Neuronal stem cell (in vitro differentiated cells): ENCODE data around the gene PDXDC1.
A peak's percentile ranks its signal among the peaks of the same experiment; 100 is the strongest.
"Not testable (repeated sequence)": the region's sequence is repeated elsewhere in the genome, so short reads cannot be mapped to it uniquely, and the experiment has no call there.

Experiments
- DNase-seq: peaks from one replicate; pipeline ENCODE4 v3.0.0-alpha.2; 2013; ENCODE audit warnings: low spot score
- H2AFZ ChIP-seq: one replicate; pipeline ENCODE4 v1.6.1; 2013; ENCODE audit warnings: mild to moderate bottlenecking, low read length, inconsistent platforms
- H2AK5ac ChIP-seq: 2 replicates; pipeline ENCODE4 v1.6.1; 2013; ENCODE audit warnings: low read depth, mild to moderate bottlenecking, inconsistent platforms, low read length, moderate library complexity, mixed read lengths
- H2BK120ac ChIP-seq: 2 replicates; pipeline ENCODE4 v1.6.1; 2013; ENCODE audit warnings: low read depth, mild to moderate bottlenecking, inconsistent platforms, low read length, moderate library complexity, mixed read lengths
- H2BK12ac ChIP-seq: one replicate; pipeline ENCODE4 v1.6.1; 2013; ENCODE audit warnings: low read length, inconsistent platforms
- H2BK15ac ChIP-seq: 2 replicates; pipeline ENCODE4 v1.6.1; 2013; ENCODE audit warnings: mild to moderate bottlenecking, low read length, inconsistent platforms, mixed read lengths
- H2BK5ac ChIP-seq: one replicate; pipeline ENCODE4 v1.6.1; 2013; ENCODE audit warnings: inconsistent platforms, mild to moderate bottlenecking, low read length, moderate library complexity
- H3K14ac ChIP-seq: one replicate; pipeline ENCODE4 v1.6.1; 2013; ENCODE audit warnings: low read length, inconsistent platforms
- H3K18ac ChIP-seq: 2 replicates; pipeline ENCODE4 v1.6.1; 2013; ENCODE audit warnings: low read length, inconsistent platforms
- H3K23ac ChIP-seq: 2 replicates; pipeline ENCODE4 v1.6.1; 2013; ENCODE audit warnings: low read depth, mild to moderate bottlenecking, mixed read lengths, low read length, inconsistent platforms; ENCODE audit not compliant: poor library complexity
- H3K27ac ChIP-seq: replicated peaks from 3 replicates; pipeline ENCODE4 v1.5.1; 2013; ENCODE audit warnings: low read length, inconsistent platforms
- H3K27me3 ChIP-seq, 3 experiments: 2 replicates each; pipeline ENCODE4 v1.6.1; 2013; ENCODE audit warnings: low read length in 3 of 3, mild to moderate bottlenecking in 2 of 3, inconsistent platforms in 1 of 3, low read depth in 1 of 3, mixed read lengths in 1 of 3, moderate library complexity in 1 of 3; ENCODE audit not compliant: control insufficient read depth in 3 of 3, insufficient read depth in 3 of 3
- H3K36me3 ChIP-seq, 2 donors: replicated peaks in 1 of 2; 2 replicates each; pipeline ENCODE4 v1.6.1; 2013; ENCODE audit warnings: low read length in 2 of 2; ENCODE audit not compliant: control insufficient read depth in 2 of 2, insufficient read depth in 2 of 2
- H3K4ac ChIP-seq: 2 replicates; pipeline ENCODE4 v1.6.1; 2013; ENCODE audit warnings: inconsistent platforms, mild to moderate bottlenecking, low read length, moderate library complexity
- H3K4me1 ChIP-seq, 2 donors: 1 replicate in 1 of 2; 2 replicates in 1 of 2; pipeline ENCODE4 v1.6.1; 2013; ENCODE audit warnings: low read length in 2 of 2, low read depth in 1 of 2; ENCODE audit not compliant: control insufficient read depth in 2 of 2, insufficient read depth in 1 of 2
- H3K4me2 ChIP-seq: one replicate; pipeline ENCODE4 v1.6.1; 2013; ENCODE audit warnings: mild to moderate bottlenecking, low read length, inconsistent platforms; ENCODE audit not compliant: insufficient read depth, poor library complexity, severe bottlenecking
- H3K4me3 ChIP-seq, 2 donors: 2 replicates each; pipeline ENCODE4 v1.5.1; 2013; ENCODE audit warnings: low read length in 2 of 2, mild to moderate bottlenecking in 2 of 2, inconsistent platforms in 1 of 2, moderate library complexity in 1 of 2
- H3K79me1 ChIP-seq: one replicate; pipeline ENCODE4 v1.6.1; 2013; ENCODE audit warnings: low read depth, mild to moderate bottlenecking, inconsistent platforms, low read length, moderate library complexity
- H3K9ac ChIP-seq: one replicate; pipeline ENCODE4 v1.6.1; 2013; ENCODE audit warnings: mild to moderate bottlenecking, low read depth, low read length, inconsistent platforms; ENCODE audit not compliant: poor library complexity
- H3K9me3 ChIP-seq, 2 donors: replicated peaks in 1 of 2; 2 replicates each; pipeline versions ENCODE3 to v1.6.1; 2013; ENCODE audit warnings: low read length in 2 of 2, mild to moderate bottlenecking in 2 of 2, inconsistent platforms in 1 of 2, low read depth in 1 of 2, mixed read lengths in 1 of 2, moderate library complexity in 1 of 2; ENCODE audit not compliant: control insufficient read depth in 2 of 2, insufficient read depth in 1 of 2
- H4K8ac ChIP-seq: one replicate; pipeline ENCODE4 v1.6.1; 2013; ENCODE audit warnings: low read depth, mild to moderate bottlenecking, inconsistent platforms, low read length, moderate library complexity
- H4K91ac ChIP-seq: one replicate; pipeline ENCODE4 v1.6.1; 2013; ENCODE audit warnings: low read length, low read depth, mild to moderate bottlenecking, inconsistent platforms; ENCODE audit not compliant: poor library complexity
- WGBS, 2 donors: extraction: QIAGEN DNeasy Blood & Tissue Kit; methylation state at CpG; one replicate each; pipeline ENCODE4 v1.1.7; 2013; ENCODE audit warnings: missing lambda C conversion rate in 2 of 2, mixed read lengths in 1 of 2; ENCODE audit not compliant: insufficient read length in 2 of 2, insufficient replicate concordance in 1 of 2; ENCODE audit errors: extremely low coverage in 2 of 2; 5-methylcytosine and 5-hydroxymethylcytosine counted together

PDXDC1 gene

DNA sequence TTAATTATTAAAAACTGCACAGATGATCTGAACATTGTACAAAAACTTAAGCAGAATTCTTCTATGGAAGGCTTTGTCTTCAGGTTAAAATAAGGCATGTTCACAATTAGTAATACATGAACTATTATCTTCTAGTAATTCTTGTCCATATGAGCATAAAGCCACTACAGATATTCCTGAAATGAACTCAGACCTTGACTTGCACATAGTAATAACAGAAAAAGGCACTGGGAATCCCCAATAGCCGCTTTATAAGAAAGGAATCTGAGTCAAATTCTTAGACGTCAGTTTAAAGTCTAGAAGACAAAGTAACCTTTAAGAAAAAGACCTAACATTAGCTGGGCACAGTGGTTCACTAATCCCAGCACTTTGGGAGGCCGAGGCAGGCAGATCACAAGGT lies 108.0 kb downstream of the PDXDC1 start:
- H2BK5ac ChIP-seq, H3K27ac ChIP-seq, H2BK120ac ChIP-seq, H3K9me3 ChIP-seq, H3K79me1 ChIP-seq, H3K23ac ChIP-seq, H3K4ac ChIP-seq, H3K9ac ChIP-seq, H3K4me3 ChIP-seq, H3K18ac ChIP-seq, H3K14ac ChIP-seq, H3K4me1 ChIP-seq, H2BK15ac ChIP-seq, H2BK12ac ChIP-seq, H2AK5ac ChIP-seq, DNase-seq, H2AFZ ChIP-seq, H3K4me2 ChIP-seq, H4K91ac ChIP-seq, H4K8ac ChIP-seq, H3K27me3 ChIP-seq: not testable (repeated sequence)
- H3K36me3 ChIP-seq: peaks cover 0 to 74% of the 10 kb centered on the region in 2 donors
- WGBS, 2 donors: no CpG with 5 or more reads among the region's 3 CpGs

DNA sequence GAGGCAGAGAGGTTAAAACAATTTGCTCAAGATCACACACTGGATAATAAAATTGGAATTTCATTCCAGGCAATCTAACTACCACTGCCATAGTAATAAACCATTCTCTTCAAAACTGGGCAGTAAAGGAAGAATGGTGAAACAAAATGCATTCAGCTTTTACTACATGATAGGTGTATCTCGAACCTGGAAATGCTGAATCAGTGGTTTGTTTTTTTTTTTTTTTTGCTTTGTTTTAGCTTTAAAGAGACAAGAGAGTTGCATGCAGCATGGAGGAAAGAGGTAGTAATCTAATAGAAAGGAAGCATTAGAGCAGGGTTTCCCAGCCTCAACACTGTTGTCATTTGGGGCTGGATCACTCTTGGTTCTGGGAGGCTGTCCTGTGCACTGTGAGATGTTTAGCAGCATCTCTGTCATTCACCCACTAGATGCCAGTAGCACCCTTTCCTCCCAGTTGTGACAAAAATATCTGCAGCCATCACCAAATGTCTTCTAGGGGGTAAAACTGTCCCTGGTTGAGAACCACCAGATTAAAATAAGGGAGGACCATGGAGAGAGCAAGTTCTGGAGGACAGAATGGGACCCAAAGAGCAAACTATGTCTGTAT lies 115.9 kb downstream of the PDXDC1 start:
- H2BK15ac ChIP-seq, H3K9ac ChIP-seq, H2BK5ac ChIP-seq, H3K4me2 ChIP-seq, H3K4ac ChIP-seq, H3K14ac ChIP-seq, H4K91ac ChIP-seq, H4K8ac ChIP-seq, H3K79me1 ChIP-seq, H3K18ac ChIP-seq, DNase-seq, H2AFZ ChIP-seq, H2BK120ac ChIP-seq, H3K4me1 ChIP-seq, H3K9me3 ChIP-seq, H3K27me3 ChIP-seq, H3K4me3 ChIP-seq, H2AK5ac ChIP-seq, H3K27ac ChIP-seq, H3K23ac ChIP-seq, H2BK12ac ChIP-seq: not testable (repeated sequence)
- H3K36me3 ChIP-seq: peaks cover 0 to 39% of the 10 kb centered on the region in 2 donors
- no CpG with 5 or more reads among the region's 1 CpG for WGBS, 2 donors

DNA sequence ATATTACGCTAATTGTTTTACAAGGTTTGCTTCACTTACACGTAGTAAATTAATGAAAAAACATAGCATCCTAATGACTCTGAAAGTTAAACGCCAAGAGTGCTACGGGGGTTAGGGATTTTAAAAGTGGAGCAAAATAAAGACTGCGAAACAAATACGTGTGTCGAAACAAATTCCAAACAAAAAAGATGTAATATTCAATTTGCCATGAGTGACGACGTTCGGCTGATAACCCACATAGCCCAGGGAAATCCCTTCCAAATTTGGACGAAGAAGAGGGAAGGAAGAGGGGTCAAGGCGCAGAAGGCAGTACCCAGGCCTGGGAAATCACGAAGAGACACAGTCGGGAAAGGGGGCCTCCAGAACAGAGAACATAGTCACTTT lies 118.7 kb downstream of the PDXDC1 start:
- not testable (repeated sequence) for H3K9me3 ChIP-seq, H2AK5ac ChIP-seq, H3K27me3 ChIP-seq, H2BK12ac ChIP-seq, H3K4ac ChIP-seq, H2BK15ac ChIP-seq, H4K8ac ChIP-seq, H3K4me1 ChIP-seq, H2BK120ac ChIP-seq, H3K9ac ChIP-seq, H3K27ac ChIP-seq, H3K23ac ChIP-seq, H4K91ac ChIP-seq, H2BK5ac ChIP-seq, DNase-seq, H3K79me1 ChIP-seq, H3K18ac ChIP-seq, H3K14ac ChIP-seq
- H2AFZ ChIP-seq: peak overlapping the region; percentile 82
- WGBS, 2 donors: no CpG with 5 or more reads among the region's 14 CpGs
- peaks cover 0 to 19% of the 10 kb centered on the region in 2 donors for H3K36me3 ChIP-seq
- H3K4me3 ChIP-seq: peak overlapping the region; percentile 82 to 85
- peak overlapping the region; percentile 48 for H3K4me2 ChIP-seq

- H3K9me3 ChIP-seq, H3K4ac ChIP-seq, H3K27ac ChIP-seq, H4K91ac ChIP-seq, H2BK15ac ChIP-seq, H3K23ac ChIP-seq, H2BK12ac ChIP-seq, H2BK120ac ChIP-seq, H2BK5ac ChIP-seq, H4K8ac ChIP-seq, H3K79me1 ChIP-seq, H3K27me3 ChIP-seq, H3K4me1 ChIP-seq, H2AK5ac ChIP-seq, H3K14ac ChIP-seq: not testable (repeated sequence)
- Histone ChIP-seq H3K4me3 (peak within 1 kb of the TSS; percentile 82 to 85), H2AFZ (peak within 1 kb of the TSS; percentile 92), H3K18ac (peak within 1 kb of the TSS; percentile 61), H3K36me3 (peaks cover 0 to 19% of the 10 kb centered on the region in 2 donors), H3K9ac (peak within 1 kb of the TSS; percentile 83), H3K4me2 (peak within 1 kb of the TSS; percentile 71)
- peak; percentile 78 for DNase-seq
- no CpG with 5 or more reads among the region's 56 CpGs for WGBS, 2 donors
These were observed 119.4 kb downstream of the PDXDC1 start, which contains the start of gene RRN3 for GRCh38 chr16:15093955-15094827. TSS of gene RRN3 (minus strand) at chr16:15094272. CDS start at chr16:15094233, 39 bp downstream.
